A673 (cell line): Measurements from ENCODE around the gene RPL10L.

Source experiments
- EZH2 ChIP-seq: fragments of 200-600 bp; sonication (generic); IDR thresholded peaks from 2 replicates; pipeline ENCODE4 v1.6.1; 2017; ENCODE audit warnings: borderline replicate concordance, low read depth, mild to moderate bottlenecking, mixed read lengths, antibody characterized with exemption, low read length; ENCODE audit not compliant: poor library complexity, severe bottlenecking
- TF ChIP-seq, protein P1 (sequence below): fragments of 300-800, 200-600 bp; sonication (generic); conservative IDR thresholded peaks from 2 replicates; pipeline ENCODE4 v1.5.1; 2017; ENCODE audit warnings: low read depth, mild to moderate bottlenecking, antibody characterized with exemption, low read length, moderate library complexity, mixed read lengths

DNA sequence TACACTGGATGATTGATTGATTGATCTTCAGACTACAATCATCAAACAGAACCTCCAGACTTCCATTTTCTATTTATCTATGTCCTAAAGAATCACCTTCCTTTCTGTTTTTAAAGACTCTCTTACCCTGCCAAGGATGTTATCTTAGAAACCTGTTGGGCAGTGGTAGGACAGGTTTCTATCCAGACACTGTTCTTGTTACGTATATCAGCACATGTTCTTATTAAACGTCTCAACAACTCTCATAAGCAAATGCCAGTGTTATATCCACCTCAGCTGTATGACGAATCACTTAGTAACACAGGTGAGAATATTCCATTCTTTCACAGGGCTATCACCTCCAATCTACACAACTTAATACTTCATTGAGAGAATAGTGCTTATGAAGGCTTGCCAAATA is 40.2 kb upstream of the RPL10L start:
- TF ChIP-seq, protein P1, sequence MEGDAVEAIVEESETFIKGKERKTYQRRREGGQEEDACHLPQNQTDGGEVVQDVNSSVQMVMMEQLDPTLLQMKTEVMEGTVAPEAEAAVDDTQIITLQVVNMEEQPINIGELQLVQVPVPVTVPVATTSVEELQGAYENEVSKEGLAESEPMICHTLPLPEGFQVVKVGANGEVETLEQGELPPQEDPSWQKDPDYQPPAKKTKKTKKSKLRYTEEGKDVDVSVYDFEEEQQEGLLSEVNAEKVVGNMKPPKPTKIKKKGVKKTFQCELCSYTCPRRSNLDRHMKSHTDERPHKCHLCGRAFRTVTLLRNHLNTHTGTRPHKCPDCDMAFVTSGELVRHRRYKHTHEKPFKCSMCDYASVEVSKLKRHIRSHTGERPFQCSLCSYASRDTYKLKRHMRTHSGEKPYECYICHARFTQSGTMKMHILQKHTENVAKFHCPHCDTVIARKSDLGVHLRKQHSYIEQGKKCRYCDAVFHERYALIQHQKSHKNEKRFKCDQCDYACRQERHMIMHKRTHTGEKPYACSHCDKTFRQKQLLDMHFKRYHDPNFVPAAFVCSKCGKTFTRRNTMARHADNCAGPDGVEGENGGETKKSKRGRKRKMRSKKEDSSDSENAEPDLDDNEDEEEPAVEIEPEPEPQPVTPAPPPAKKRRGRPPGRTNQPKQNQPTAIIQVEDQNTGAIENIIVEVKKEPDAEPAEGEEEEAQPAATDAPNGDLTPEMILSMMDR = no peak
- no peak for TF ChIP-seq EZH2
